Endometrial microvascular endothelial cells (primary cell): ENCODE measurements around the gene RBM28. TPM values are rescaled to one million over a fixed set of nuclear protein-coding genes. Genes with fewer than 3 reads are reported as not detected.

Source experiments
- total RNA-seq: library from RNA; depleted of rRNA; stranded (reverse); fragments of >200 nt; gene quantifications from one replicate; pipeline ENCODE4 v1.2.3, GENCODE V29; 2015; ENCODE audit errors: inconsistent ontology term

RBM28 gene
- total RNA-seq, 1 donor from 2014 or later = 26.8 TPM

Other genes with a start within 250 kb of the RBM28 start
- not detected for gene LEP, start 102.6 kb downstream of the RBM28 start, total RNA-seq
- not detected for gene PRRT4, start 17.8 kb upstream of the RBM28 start, total RNA-seq
- gene IMPDH1, start 66.1 kb upstream of the RBM28 start, total RNA-seq = 120 TPM
- 16.1 TPM for gene HILPDA, start 112.0 kb upstream of the RBM28 start, total RNA-seq
- 24.7 TPM for gene METTL2B, start 132.8 kb upstream of the RBM28 start, total RNA-seq